Mesenchymal stem cell (in vitro differentiated cells and primary cell): ENCODE measurements around the gene SASH1.

Experiments used
- DNase-seq: peaks from one replicate; pipeline ENCODE4 v3.0.0-alpha.2; 2013
- H2AFZ ChIP-seq: one replicate; pipeline ENCODE4 v1.6.1; 2013; ENCODE audit warnings: low read depth, mild to moderate bottlenecking, control low read depth, inconsistent platforms, low read length, moderate library complexity
- H2AK5ac ChIP-seq: 2 replicates; pipeline ENCODE4 v1.6.1; 2013; ENCODE audit warnings: low read length, moderate library complexity, mild to moderate bottlenecking, inconsistent platforms; ENCODE audit not compliant: severe bottlenecking
- H2BK120ac ChIP-seq: one replicate; pipeline ENCODE4 v1.6.1; 2013; ENCODE audit warnings: low read depth, mild to moderate bottlenecking, inconsistent platforms, low read length, moderate library complexity
- H2BK12ac ChIP-seq, 2 experiments: one replicate each; pipeline ENCODE4 v1.6.1; 2013; ENCODE audit warnings: inconsistent platforms in 2 of 2, low read length in 2 of 2, mild to moderate bottlenecking in 2 of 2, moderate library complexity in 2 of 2, control low read depth in 1 of 2
- H2BK15ac ChIP-seq: one replicate; pipeline ENCODE4 v1.6.1; 2013; ENCODE audit warnings: mild to moderate bottlenecking, low read depth, inconsistent platforms; ENCODE audit not compliant: poor library complexity, severe bottlenecking
- H2BK5ac ChIP-seq: 2 replicates; pipeline ENCODE4 v1.6.1; 2013; ENCODE audit warnings: low read depth, mild to moderate bottlenecking, low read length, control low read depth, inconsistent platforms; ENCODE audit not compliant: poor library complexity, severe bottlenecking
- H3K14ac ChIP-seq, 2 experiments: one replicate each; pipeline ENCODE4 v1.6.1; 2013; ENCODE audit warnings: inconsistent platforms in 2 of 2, low read length in 2 of 2, control low read depth in 1 of 2, mild to moderate bottlenecking in 1 of 2, moderate library complexity in 1 of 2
- H3K18ac ChIP-seq, 2 experiments: one replicate each; pipeline ENCODE4 v1.6.1; 2013; ENCODE audit warnings: inconsistent platforms in 2 of 2, low read length in 2 of 2, control low read depth in 1 of 2, low read depth in 1 of 2, mild to moderate bottlenecking in 1 of 2
- H3K23ac ChIP-seq, 2 experiments: one replicate each; pipeline ENCODE4 v1.6.1; 2013; ENCODE audit warnings: inconsistent platforms in 2 of 2, low read length in 2 of 2, mild to moderate bottlenecking in 2 of 2, moderate library complexity in 2 of 2, control low read depth in 1 of 2
- H3K27ac ChIP-seq: 2 replicates; pipeline ENCODE4 v1.5.1; 2013; ENCODE audit warnings: mild to moderate bottlenecking, moderate library complexity, low read length, control low read depth, inconsistent platforms; ENCODE audit not compliant: poor library complexity, severe bottlenecking
- H3K27me3 ChIP-seq, 2 experiments: 2 replicates each; pipeline versions ENCODE4 v1.6.1 to v1.7.0; 2013; ENCODE audit warnings: low read length in 2 of 2, mild to moderate bottlenecking in 2 of 2, moderate library complexity in 2 of 2, control low read depth in 1 of 2, inconsistent platforms in 1 of 2; ENCODE audit not compliant: control insufficient read depth in 1 of 2, insufficient read depth in 1 of 2
- H3K36me3 ChIP-seq, 2 experiments: 2 replicates each; pipeline versions ENCODE4 v1.6.1 to v1.7.0; 2013; ENCODE audit warnings: low read length in 2 of 2, control low read depth in 1 of 2, inconsistent platforms in 1 of 2, low read depth in 1 of 2, mild to moderate bottlenecking in 1 of 2; ENCODE audit not compliant: insufficient read depth in 2 of 2, control insufficient read depth in 1 of 2
- H3K4ac ChIP-seq, 2 experiments: one replicate each; pipeline ENCODE4 v1.6.1; 2013; ENCODE audit warnings: inconsistent platforms in 2 of 2, low read length in 2 of 2, mild to moderate bottlenecking in 2 of 2, moderate library complexity in 2 of 2, control low read depth in 1 of 2, low read depth in 1 of 2
- H3K4me1 ChIP-seq: 2 replicates; pipeline ENCODE4 v1.6.1; 2013; ENCODE audit warnings: low read depth, low read length, control low read depth; ENCODE audit not compliant: control insufficient read depth, insufficient read depth
- H3K4me2 ChIP-seq: 2 replicates; pipeline ENCODE4 v1.6.1; 2013; ENCODE audit warnings: low read length, mild to moderate bottlenecking, inconsistent platforms; ENCODE audit not compliant: poor library complexity, severe bottlenecking
- H3K4me3 ChIP-seq, 2 experiments: 2 replicates each; pipeline versions ENCODE4 v1.5.1 to v1.7.0; 2013; ENCODE audit warnings: low read length in 2 of 2, mild to moderate bottlenecking in 2 of 2, control low read depth in 1 of 2, low read depth in 1 of 2; ENCODE audit not compliant: insufficient read depth in 1 of 2
- H3K79me1 ChIP-seq: replicated peaks from 2 replicates; pipeline ENCODE4 v1.6.1; 2013; ENCODE audit warnings: mild to moderate bottlenecking, control low read depth, low read length, inconsistent platforms; ENCODE audit not compliant: poor library complexity, severe bottlenecking
- H3K9ac ChIP-seq: 2 replicates; pipeline ENCODE4 v1.7.0; 2013; ENCODE audit warnings: mild to moderate bottlenecking, low read length, moderate library complexity
- H3K9me3 ChIP-seq: 2 replicates; pipeline ENCODE4 v1.7.0; 2013; ENCODE audit warnings: mild to moderate bottlenecking, low read length; ENCODE audit not compliant: control insufficient read depth
- H4K8ac ChIP-seq: one replicate; pipeline ENCODE4 v1.6.1; 2013; ENCODE audit warnings: inconsistent platforms, mild to moderate bottlenecking, low read length, moderate library complexity
- H4K91ac ChIP-seq: one replicate; pipeline ENCODE4 v1.6.1; 2013; ENCODE audit warnings: mild to moderate bottlenecking, low read length, inconsistent platforms
- WGBS: methylation state at CpG from one replicate; pipeline ENCODE4 v1.1.7; 2013; ENCODE audit warnings: mixed read lengths; 5-methylcytosine and 5-hydroxymethylcytosine counted together

SASH1 gene

DNA sequence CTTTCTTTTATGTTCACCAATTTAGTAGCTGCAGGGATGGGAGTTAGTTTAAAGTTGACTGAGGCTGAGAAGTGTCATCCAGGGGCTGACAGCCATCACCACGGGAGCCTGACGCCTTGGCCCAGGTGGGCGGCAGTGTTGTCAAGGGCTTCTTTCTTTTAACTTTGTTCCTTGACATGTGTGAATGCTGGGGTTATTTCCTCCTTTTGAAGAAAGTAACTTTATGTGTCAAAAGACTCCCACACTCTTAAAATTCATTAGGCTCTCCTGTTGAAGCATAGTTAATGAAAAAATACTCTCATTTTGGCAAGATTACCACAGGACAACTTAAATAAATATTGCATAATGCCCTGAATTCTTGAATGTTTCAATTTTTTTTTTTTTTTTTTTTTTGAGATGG is 50.0 kb downstream of the SASH1 start:
- Histone ChIP-seq H2BK120ac (no peak overlapping the region), H3K23ac (no peak overlapping the region)
- 94% methylated on average over 3 of the region's 3 CpGs for WGBS

DNA sequence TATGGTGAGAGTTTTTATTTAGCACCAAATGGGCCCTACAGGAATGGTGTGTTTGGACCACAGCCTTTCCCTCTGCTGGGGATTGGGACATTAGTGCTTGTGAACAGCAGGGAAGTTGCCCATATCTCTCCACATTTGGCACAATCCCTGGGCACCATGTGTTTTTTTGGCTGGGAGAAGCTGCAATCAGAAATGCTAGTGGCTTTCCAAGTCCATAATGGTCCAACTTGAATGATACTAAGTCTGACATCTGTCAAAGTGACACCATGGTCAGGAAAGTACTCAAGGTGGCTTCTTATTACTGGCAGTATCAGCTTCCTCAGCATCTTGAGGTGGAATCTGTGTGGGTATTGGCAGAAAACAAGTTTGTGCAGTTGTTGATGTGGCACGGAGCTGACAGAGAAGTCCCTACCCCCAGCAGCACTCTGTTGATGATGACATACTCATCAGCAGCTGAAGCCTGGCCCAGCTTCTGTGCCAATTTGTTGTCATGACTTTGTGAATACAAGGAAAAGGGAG is 53.0 kb downstream of the SASH1 start:
- no peak overlapping the region for H3K4ac ChIP-seq
- WGBS = no CpG with 5 or more reads among the region's 1 CpG
- H2BK12ac ChIP-seq = no peak overlapping the region
- peaks cover 0 to 87% of the 10 kb centered on the region in 2 experiments for H3K36me3 ChIP-seq
- no peak overlapping the region for H2AK5ac ChIP-seq
- H2BK120ac ChIP-seq = no peak overlapping the region
- H3K79me1 ChIP-seq = peaks cover 17% of the 10 kb centered on the region
- no peak overlapping the region for H3K23ac ChIP-seq
- H3K27me3 ChIP-seq = no peaks in the 10 kb centered on the region
- no peak overlapping the region for H4K8ac ChIP-seq
- no peak for DNase-seq
- no peak overlapping the region for H3K18ac ChIP-seq
- no peak overlapping the region for H3K27ac ChIP-seq
- H3K14ac ChIP-seq = no peak overlapping the region
- H3K4me1 ChIP-seq = no peaks in the 10 kb centered on the region
- no peak overlapping the region for H3K4me2 ChIP-seq
- H3K9ac ChIP-seq = no peak overlapping the region
- H3K9me3 ChIP-seq = no peaks in the 10 kb centered on the region
- H2BK5ac ChIP-seq = no peak overlapping the region
- H3K4me3 ChIP-seq = no peak overlapping the region
- no peak overlapping the region for H4K91ac ChIP-seq
- no peak overlapping the region for H2AFZ ChIP-seq
- no peak overlapping the region for H2BK15ac ChIP-seq

More for the DNA sequence above, 50.0 kb downstream of the SASH1 start:
- Histone ChIP-seq H3K27me3 (no peaks in the 10 kb centered on the region), H3K79me1 (peaks cover 21% of the 10 kb centered on the region), H3K4me2 (no peak overlapping the region), H3K36me3 (peaks cover 0 to 81% of the 10 kb centered on the region in 2 experiments), H2BK12ac (no peak overlapping the region), H3K18ac (peak overlapping the region in 1 of 2 experiments; percentile 21), H3K4me3 (no peak overlapping the region), H2BK15ac (no peak overlapping the region), H3K9me3 (no peaks in the 10 kb centered on the region), H2AFZ (no peak overlapping the region), H4K8ac (no peak overlapping the region), H3K14ac (no peak overlapping the region), H3K4ac (no peak overlapping the region), H2AK5ac (no peak overlapping the region), H4K91ac (no peak overlapping the region), H3K4me1 (no peaks in the 10 kb centered on the region), H3K27ac (no peak overlapping the region), H2BK5ac (no peak overlapping the region), H3K9ac (no peak overlapping the region)
- DNase-seq = no peak

DNA sequence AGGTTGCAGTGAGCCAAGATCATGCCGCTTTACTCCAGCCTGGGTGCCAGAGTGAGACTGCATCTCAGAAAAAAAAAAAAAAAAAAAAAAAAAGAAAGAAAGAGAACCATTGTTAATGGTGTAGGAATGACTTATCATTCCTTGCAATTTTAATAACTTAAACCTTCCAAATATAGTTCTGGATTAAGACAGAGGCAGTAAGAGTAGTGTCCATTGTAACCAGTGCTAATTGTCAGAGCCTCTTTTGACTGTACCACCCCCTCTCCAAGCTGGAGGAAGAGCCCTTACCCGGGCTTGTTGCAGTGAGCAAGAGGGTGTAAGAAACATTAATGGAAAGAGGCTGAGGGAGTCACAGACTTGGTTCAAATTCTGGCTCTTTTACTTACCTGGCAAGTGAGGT is 53.8 kb downstream of the SASH1 start:
- no peak overlapping the region for H3K23ac ChIP-seq
- no peaks in the 10 kb centered on the region for H3K4me1 ChIP-seq
- no peaks in the 10 kb centered on the region for H3K9me3 ChIP-seq
- H3K9ac ChIP-seq = no peak overlapping the region
- no peak overlapping the region for H3K4ac ChIP-seq
- H2BK12ac ChIP-seq = no peak overlapping the region
- no peak overlapping the region for H2AFZ ChIP-seq
- H3K14ac ChIP-seq = no peak overlapping the region
- no peak overlapping the region for H2BK5ac ChIP-seq
- 88% methylated on average over 2 of the region's 2 CpGs for WGBS
- no peak overlapping the region for H2AK5ac ChIP-seq
- no peak for DNase-seq
- H2BK120ac ChIP-seq = no peak overlapping the region
- no peak overlapping the region for H3K18ac ChIP-seq
- H3K4me2 ChIP-seq = no peak overlapping the region
- no peaks in the 10 kb centered on the region for H3K27me3 ChIP-seq
- H3K27ac ChIP-seq = no peak overlapping the region
- H3K79me1 ChIP-seq = peaks cover 17% of the 10 kb centered on the region
- no peak overlapping the region for H4K91ac ChIP-seq
- no peak overlapping the region for H4K8ac ChIP-seq
- H3K36me3 ChIP-seq = peaks cover 0 to 80% of the 10 kb centered on the region in 2 experiments
- no peak overlapping the region for H2BK15ac ChIP-seq
- H3K4me3 ChIP-seq = no peak overlapping the region

DNA sequence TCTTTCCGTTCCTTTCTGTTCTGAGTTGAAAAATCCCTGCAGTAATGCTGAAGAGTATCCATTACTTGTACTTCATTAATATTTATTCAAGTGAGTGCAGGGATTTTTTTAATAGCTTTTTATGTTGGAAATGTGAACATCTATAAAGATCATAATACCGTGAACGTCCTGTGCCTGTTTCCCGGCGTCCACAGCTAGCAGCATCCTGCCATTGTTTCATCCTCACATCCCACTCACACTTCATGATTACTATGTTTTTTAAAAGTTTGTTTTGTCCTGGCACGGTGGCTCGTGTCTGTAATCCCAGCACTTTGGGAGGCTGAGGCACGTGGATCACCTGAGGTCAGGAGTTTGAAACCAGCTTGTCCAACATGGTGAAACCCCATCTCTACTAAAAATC is 54.3 kb downstream of the SASH1 start:
- Histone ChIP-seq H3K27me3 (no peaks in the 10 kb centered on the region), H3K4me3 (no peak overlapping the region), H3K27ac (no peak overlapping the region), H3K14ac (no peak overlapping the region), H3K9me3 (no peaks in the 10 kb centered on the region), H3K23ac (no peak overlapping the region), H3K4me1 (no peaks in the 10 kb centered on the region), H3K4me2 (no peak overlapping the region), H2AFZ (no peak overlapping the region), H3K36me3 (peaks cover 0 to 75% of the 10 kb centered on the region in 2 experiments), H2AK5ac (no peak overlapping the region), H3K9ac (no peak overlapping the region), H3K4ac (no peak overlapping the region), H2BK120ac (no peak overlapping the region), H4K8ac (no peak overlapping the region), H2BK15ac (no peak overlapping the region), H4K91ac (no peak overlapping the region), H2BK5ac (no peak overlapping the region), H3K18ac (no peak overlapping the region), H3K79me1 (peaks cover 17% of the 10 kb centered on the region), H2BK12ac (no peak overlapping the region)
- DNase-seq = no peak
- 97% methylated on average over 7 of the region's 8 CpGs for WGBS
